Lower leg skin (tissue), 3 donors: Measurements from ENCODE around the gene ZNF24.

Experiments used
- POLR2A ChIP-seq, 2 donors: fragments of 450-650 bp; IDR thresholded peaks; one replicate each; pipeline ENCODE4 v1.6.1; 2016 to 2017; ENCODE audit warnings: antibody characterized with exemption in 2 of 2, mild to moderate bottlenecking in 1 of 2, moderate library complexity in 1 of 2
- TF ChIP-seq, protein P1 (sequence below), 3 donors: fragments of 450-650 bp; IDR thresholded peaks; one replicate each; pipeline ENCODE4 v1.5.1; 2016; ENCODE audit warnings: antibody characterized with exemption in 3 of 3, mild to moderate bottlenecking in 3 of 3, moderate library complexity in 2 of 3

DNA sequence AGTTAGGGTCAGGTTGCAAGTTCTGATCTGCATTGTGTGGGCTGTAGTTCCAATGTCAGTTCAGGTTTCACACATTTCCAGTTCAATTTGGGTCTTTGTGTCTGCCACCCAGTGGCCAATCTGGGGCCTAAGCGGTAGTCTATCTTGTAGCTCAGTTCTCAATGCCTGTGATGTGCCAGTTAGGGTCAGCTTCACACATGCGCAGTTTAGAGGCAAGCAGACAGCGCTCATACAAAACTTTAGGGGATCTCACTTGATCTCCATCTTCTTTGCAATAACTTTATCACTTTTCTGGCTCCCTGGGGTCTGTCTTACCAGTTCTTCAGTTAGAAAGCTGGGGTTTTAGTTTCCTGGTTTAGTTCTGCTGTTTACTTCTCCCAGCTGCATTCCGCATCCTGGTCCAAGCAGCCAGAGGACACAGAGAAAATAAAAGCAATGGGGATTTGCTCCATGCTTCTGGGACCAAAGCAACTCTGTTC lies 11.0 kb upstream of the ZNF24 start:
- no peak for TF ChIP-seq POLR2A (IDR thresholded peaks at IDR 0.05)
- TF ChIP-seq, protein P1, sequence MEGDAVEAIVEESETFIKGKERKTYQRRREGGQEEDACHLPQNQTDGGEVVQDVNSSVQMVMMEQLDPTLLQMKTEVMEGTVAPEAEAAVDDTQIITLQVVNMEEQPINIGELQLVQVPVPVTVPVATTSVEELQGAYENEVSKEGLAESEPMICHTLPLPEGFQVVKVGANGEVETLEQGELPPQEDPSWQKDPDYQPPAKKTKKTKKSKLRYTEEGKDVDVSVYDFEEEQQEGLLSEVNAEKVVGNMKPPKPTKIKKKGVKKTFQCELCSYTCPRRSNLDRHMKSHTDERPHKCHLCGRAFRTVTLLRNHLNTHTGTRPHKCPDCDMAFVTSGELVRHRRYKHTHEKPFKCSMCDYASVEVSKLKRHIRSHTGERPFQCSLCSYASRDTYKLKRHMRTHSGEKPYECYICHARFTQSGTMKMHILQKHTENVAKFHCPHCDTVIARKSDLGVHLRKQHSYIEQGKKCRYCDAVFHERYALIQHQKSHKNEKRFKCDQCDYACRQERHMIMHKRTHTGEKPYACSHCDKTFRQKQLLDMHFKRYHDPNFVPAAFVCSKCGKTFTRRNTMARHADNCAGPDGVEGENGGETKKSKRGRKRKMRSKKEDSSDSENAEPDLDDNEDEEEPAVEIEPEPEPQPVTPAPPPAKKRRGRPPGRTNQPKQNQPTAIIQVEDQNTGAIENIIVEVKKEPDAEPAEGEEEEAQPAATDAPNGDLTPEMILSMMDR (IDR thresholded peaks at IDR 0.05): no peak
